Osteoblast (primary cell): ENCODE data around the gene TRIM44. TPM values are rescaled to one million over a fixed set of nuclear protein-coding genes. Genes with fewer than 3 reads are reported as not detected.
A peak's percentile ranks its signal among the peaks of the same experiment; 100 is the strongest.
"Not testable (repeated sequence)": the region's sequence is repeated elsewhere in the genome, so short reads cannot be mapped to it uniquely, and the experiment has no call there.

Source experiments
- DNase-seq: peaks from one replicate; pipeline ENCODE4 v3.0.0; 2011; ENCODE audit warnings: low spot score, mixed read lengths; ENCODE audit not compliant: insufficient read length; ENCODE audit errors: missing footprints
- H2AFZ ChIP-seq: 2 replicates; pipeline ENCODE4 v1.6.0; 2011; ENCODE audit warnings: mild to moderate bottlenecking, low read length
- H3K27ac ChIP-seq: 2 replicates; pipeline ENCODE4 v1.5.1; 2011; ENCODE audit warnings: mild to moderate bottlenecking, low read depth, low read length, moderate library complexity
- H3K27me3 ChIP-seq: 2 replicates; pipeline ENCODE4 v1.6.0; 2012; ENCODE audit warnings: mild to moderate bottlenecking, control low read depth, inconsistent platforms, low read length, moderate library complexity; ENCODE audit not compliant: insufficient read depth
- H3K36me3 ChIP-seq: 2 replicates; pipeline ENCODE4 v1.5.1; 2011; ENCODE audit warnings: mild to moderate bottlenecking, low read length, control low read depth, moderate library complexity; ENCODE audit not compliant: insufficient read depth
- H3K4me1 ChIP-seq: 2 replicates; pipeline ENCODE4 v1.5.1; 2011; ENCODE audit warnings: mild to moderate bottlenecking, low read length, control low read depth, moderate library complexity; ENCODE audit not compliant: insufficient read depth
- H3K4me2 ChIP-seq: 2 replicates; pipeline ENCODE4 v1.6.0; 2011; ENCODE audit warnings: mild to moderate bottlenecking, low read length; ENCODE audit not compliant: insufficient read depth
- H3K4me3 ChIP-seq: fragments of 200-600 bp; sonication (generic); 3 replicates; pipeline ENCODE4 v1.5.1; 2012; ENCODE audit warnings: mild to moderate bottlenecking, low read length, inconsistent platforms; ENCODE audit not compliant: insufficient read depth
- H3K79me2 ChIP-seq: 2 replicates; pipeline ENCODE4 v1.6.0; 2012; ENCODE audit warnings: mild to moderate bottlenecking, low read length, control low read depth, inconsistent platforms; ENCODE audit not compliant: insufficient read depth
- H3K9me3 ChIP-seq: 2 replicates; pipeline ENCODE4 v1.5.1; 2011; ENCODE audit warnings: low read depth, low read length, control low read depth
- H4K20me1 ChIP-seq: 2 replicates; pipeline ENCODE4 v1.6.0; 2012; ENCODE audit warnings: mild to moderate bottlenecking, low read length, control low read depth; ENCODE audit not compliant: insufficient read depth
- CTCF ChIP-seq: IDR thresholded peaks from 2 replicates; pipeline ENCODE4 v1.5.1; 2011; ENCODE audit warnings: mild to moderate bottlenecking, low read depth, low read length, moderate library complexity; ENCODE audit errors: extremely low read depth
- total RNA-seq: library from RNA; depleted of rRNA; stranded (reverse); fragments of >200 nt; gene quantifications from 2 replicates; pipeline ENCODE4 v1.2.3, GENCODE V29; 2012

The TRIM44 gene
- total RNA-seq, 1 donor: 40.5 TPM

GRCh38 chr11:35765211-35765610 lies 102.6 kb downstream of the TRIM44 start:
- peaks cover 45% of the 10 kb centered on the region for H3K79me2 ChIP-seq
- peaks cover 42% of the 10 kb centered on the region for H4K20me1 ChIP-seq
- H3K4me2 ChIP-seq: no peak overlapping the region
- H3K4me3 ChIP-seq: no peak overlapping the region
- no peak for DNase-seq
- H3K27ac ChIP-seq: no peak overlapping the region
- H2AFZ ChIP-seq: no peak overlapping the region
- no peaks in the 10 kb centered on the region for H3K36me3 ChIP-seq
- H3K27me3 ChIP-seq: no peaks in the 10 kb centered on the region
- H3K9me3 ChIP-seq: no peaks in the 10 kb centered on the region
- H3K4me1 ChIP-seq: no peaks in the 10 kb centered on the region
- TF ChIP-seq CTCF: no peak

- Histone ChIP-seq H3K36me3 (no peaks in the 10 kb centered on the region), H2AFZ (no peak overlapping the region), H3K27ac (no peak overlapping the region), H3K4me2 (no peak overlapping the region), H3K27me3 (no peaks in the 10 kb centered on the region), H3K4me1 (no peaks in the 10 kb centered on the region), H4K20me1 (peaks cover 42% of the 10 kb centered on the region), H3K9me3 (no peaks in the 10 kb centered on the region), H3K4me3 (no peak overlapping the region), H3K79me2 (peaks cover 56% of the 10 kb centered on the region)
- DNase-seq: no peak
- TF ChIP-seq CTCF: no peak
These were observed 104.1 kb downstream of the TRIM44 start for GRCh38 chr11:35766651-35767050.

GRCh38 chr11:35770425-35770824 lies 107.8 kb downstream of the TRIM44 start:
- H4K20me1 ChIP-seq: peaks cover 15% of the 10 kb centered on the region
- not testable (repeated sequence) for H3K4me1 ChIP-seq, DNase-seq

GRCh38 chr11:35771722-35772121 lies 109.1 kb downstream of the TRIM44 start:
- Histone ChIP-seq H3K79me2 (peaks cover 55% of the 10 kb centered on the region), H3K27me3 (no peaks in the 10 kb centered on the region), H3K4me1 (no peaks in the 10 kb centered on the region), H3K36me3 (no peaks in the 10 kb centered on the region), H4K20me1 (peaks cover 14% of the 10 kb centered on the region), H2AFZ (no peak overlapping the region), H3K4me2 (no peak overlapping the region), H3K27ac (no peak overlapping the region), H3K9me3 (no peaks in the 10 kb centered on the region), H3K4me3 (no peak overlapping the region)
- TF ChIP-seq CTCF: no peak
- DNase-seq: no peak

More at GRCh38 chr11:35770425-35770824, 107.8 kb downstream of the TRIM44 start:
- not testable (repeated sequence) for H3K9me3 ChIP-seq, H3K4me2 ChIP-seq, H3K4me3 ChIP-seq, H3K27me3 ChIP-seq, H2AFZ ChIP-seq, H3K36me3 ChIP-seq
- Histone ChIP-seq H3K27ac (peak overlapping the region; percentile 28), H3K79me2 (peaks cover 55% of the 10 kb centered on the region)

- not testable (repeated sequence) for H2AFZ ChIP-seq, H3K36me3 ChIP-seq, H3K4me2 ChIP-seq, DNase-seq, H3K4me1 ChIP-seq, H3K4me3 ChIP-seq, H3K9me3 ChIP-seq, H3K27me3 ChIP-seq, H3K27ac ChIP-seq
- Histone ChIP-seq H3K79me2 (peaks cover 46% of the 10 kb centered on the region), H4K20me1 (peaks cover 20% of the 10 kb centered on the region)
These were observed 114.7 kb downstream of the TRIM44 start for GRCh38 chr11:35777241-35777640.

- H3K79me2 ChIP-seq: peaks cover 54% of the 10 kb centered on the region
- H3K27ac ChIP-seq, DNase-seq, H3K9me3 ChIP-seq, H3K4me2 ChIP-seq, H3K27me3 ChIP-seq, H2AFZ ChIP-seq, H3K4me1 ChIP-seq, H3K4me3 ChIP-seq, H3K36me3 ChIP-seq: not testable (repeated sequence)
- H4K20me1 ChIP-seq: peaks cover 33% of the 10 kb centered on the region
These were observed 116.4 kb downstream of the TRIM44 start for GRCh38 chr11:35778943-35779342.
